OCI-LY7 (cell line): ENCODE results near the gene ZMYND11. TPM values are rescaled to one million over a fixed set of nuclear protein-coding genes. Genes with fewer than 3 reads are reported as not detected.

Source experiments
- BruUV-seq: library from RNA; stranded (reverse); fragments of 400-500 nt; replicated peaks from 2 replicates; lab custom pipeline; 2021; lab: Mats Ljungman, UMichigan
- CTCF ChIA-PET: fragments of 300-600 bp; sonication (Branson Sonifier 250); formaldehyde crosslinking; loops from one replicate; lab custom pipeline; 2022; ENCODE audit warnings: antibody characterized with exemption; ENCODE audit not compliant: unreplicated experiment; lab: Charles Lee
- POLR2A ChIA-PET: fragments of 300-600 bp; sonication (Branson Sonifier 250); formaldehyde crosslinking; loops from one replicate; lab custom pipeline; 2022; ENCODE audit warnings: antibody characterized with exemption; lab: Charles Lee
- DNase-seq: peaks from one replicate; pipeline ENCODE4 v3.0.0-alpha.2; 2015; ENCODE audit warnings: low spot score
- H2AFZ ChIP-seq: fragments of 200-600 bp; sonication (generic), shearing (Covaris generic); 2 replicates; pipeline ENCODE4 v1.6.1; 2014; ENCODE audit warnings: mild to moderate bottlenecking, antibody characterized with exemption, low read length, moderate library complexity
- H3K27ac ChIP-seq: fragments of 200-600 bp; sonication (generic); 2 replicates; pipeline ENCODE4 v1.5.1; 2014; ENCODE audit warnings: mixed run types, low read depth, mild to moderate bottlenecking, moderate library complexity, low read length, inconsistent platforms; ENCODE audit not compliant: poor library complexity, severe bottlenecking
- H3K36me3 ChIP-seq: fragments of 200-600 bp; sonication (generic); 2 replicates; pipeline ENCODE4 v1.6.1; 2014; ENCODE audit warnings: mild to moderate bottlenecking, antibody characterized with exemption, low read length, moderate library complexity, mixed read lengths; ENCODE audit not compliant: insufficient read depth
- H3K4me1 ChIP-seq: fragments of 200-600 bp; sonication (generic); 2 replicates; pipeline ENCODE4 v1.5.1; 2014; ENCODE audit warnings: mild to moderate bottlenecking, low read length; ENCODE audit not compliant: insufficient read depth, poor library complexity, severe bottlenecking
- H3K4me2 ChIP-seq: fragments of 200-600 bp; sonication (generic); 2 replicates; pipeline ENCODE4 v1.6.1; 2014; ENCODE audit warnings: mild to moderate bottlenecking, low read length
- H3K4me3 ChIP-seq: fragments of 200-600 bp; sonication (generic); 2 replicates; pipeline ENCODE4 v1.5.1; 2014; ENCODE audit warnings: mild to moderate bottlenecking, low read depth, low read length; ENCODE audit not compliant: poor library complexity, severe bottlenecking
- H3K79me2 ChIP-seq: fragments of 200-600 bp; sonication (generic); 2 replicates; pipeline ENCODE4 v1.6.1; 2016; ENCODE audit warnings: low read depth, mild to moderate bottlenecking, low read length, moderate library complexity, mixed read lengths; ENCODE audit not compliant: insufficient read depth
- H3K9me2 ChIP-seq: fragments of 200-600 bp; sonication (generic); 2 replicates; pipeline ENCODE4 v1.6.1; 2016; ENCODE audit warnings: mild to moderate bottlenecking, low read length, mixed read lengths; ENCODE audit not compliant: insufficient read depth
- H3K9me3 ChIP-seq: fragments of 200-600 bp; sonication (generic); 2 replicates; pipeline ENCODE4 v1.6.1; 2014; ENCODE audit warnings: mild to moderate bottlenecking, mixed run types, low read length, mixed read lengths
- H4K20me1 ChIP-seq: fragments of 200-600 bp; sonication (generic); 2 replicates; pipeline ENCODE4 v1.6.1; 2014; ENCODE audit warnings: mild to moderate bottlenecking, antibody characterized with exemption, low read length, moderate library complexity, mixed read lengths; ENCODE audit not compliant: insufficient read depth
- EZH2phosphoT487 ChIP-seq: fragments of 200-600 bp; sonication (generic); IDR thresholded peaks from 2 replicates; pipeline ENCODE4 v1.6.1; 2018; ENCODE audit warnings: low read depth, borderline replicate concordance, mild to moderate bottlenecking, mixed run types, antibody characterized with exemption, low read length, moderate library complexity, mixed read lengths
- intact Hi-C: fragments of 100-400 bp; cut with micrococcal nuclease; formaldehyde crosslinking; loops from one replicate; pipeline ENCODE4 v1.10.0; 2022; ENCODE audit not compliant: unreplicated experiment
- total RNA-seq, 2 experiments: library from RNA; depleted of rRNA in 1 of 2; stranded (reverse); fragments of >200 nt in 1 of 2; shearing (Covaris generic) in 1 of 2; gene quantifications; 2 replicates each; pipeline ENCODE4 v1.2.3, GENCODE V29; 2014 to 2022
- TF ChIP-seq, protein P1 (sequence below): fragments of 200-600 bp; sonication (generic); conservative IDR thresholded peaks from 2 replicates; pipeline ENCODE4 v1.5.1; 2014; ENCODE audit warnings: mild to moderate bottlenecking, antibody characterized with exemption, low read length, moderate library complexity, mixed read lengths

ZMYND11 gene
- total RNA-seq, 2 experiments from 2014 or later: 4.0 to 5.5 TPM

DNA sequence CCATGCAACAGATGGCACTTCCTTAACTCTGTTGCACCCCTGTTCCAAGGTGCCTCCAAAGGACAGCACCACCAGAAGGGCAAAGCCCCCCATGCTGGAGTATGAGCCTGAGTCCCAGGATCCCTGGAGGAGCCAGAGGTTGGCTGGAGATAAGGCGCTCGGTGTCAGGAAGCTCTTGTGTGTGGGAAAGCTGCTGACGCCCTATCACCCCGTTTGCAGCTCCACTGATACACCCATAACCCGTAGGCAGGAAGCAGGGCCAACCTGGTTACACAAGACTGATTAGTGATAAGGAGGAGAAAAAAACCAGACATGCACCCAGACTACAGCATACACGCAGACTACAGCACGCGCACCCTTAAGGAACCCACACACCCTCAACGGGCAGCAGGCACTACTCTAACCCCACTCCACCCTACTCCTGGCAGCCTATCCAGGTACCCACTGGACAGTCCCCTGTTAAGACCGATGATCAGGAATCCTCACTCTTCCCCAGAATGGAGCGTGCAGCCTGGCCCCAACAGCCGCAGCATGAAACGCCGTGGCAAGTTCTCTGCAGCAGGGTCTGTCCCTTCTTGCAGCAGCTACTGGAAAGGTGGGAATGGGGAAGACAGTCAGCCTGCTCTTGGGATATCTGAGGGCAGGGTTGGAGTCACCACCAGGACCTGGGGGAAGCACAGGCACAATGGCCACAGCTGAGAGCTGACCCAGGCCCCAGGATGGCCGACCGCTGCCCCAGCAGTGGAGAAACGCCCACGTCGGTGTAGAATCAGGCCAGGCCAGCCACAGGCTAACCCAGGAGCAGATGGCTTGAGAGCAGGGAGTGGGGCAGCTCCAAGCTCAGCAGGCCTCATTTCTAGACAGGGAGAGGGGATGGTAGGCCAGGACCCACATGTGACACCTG is 47.8 kb upstream of the ZMYND11 start:
- no TSS peak for BruUV-seq
- Histone ChIP-seq H4K20me1 (no peaks in the 10 kb centered on the region), H3K79me2 (no peaks in the 10 kb centered on the region), H3K27ac (no peak overlapping the region), H3K4me1 (no peaks in the 10 kb centered on the region), H3K36me3 (no peaks in the 10 kb centered on the region), H3K9me2 (no peaks in the 10 kb centered on the region), H3K4me2 (no peak overlapping the region), H3K9me3 (no peaks in the 10 kb centered on the region), H2AFZ (no peak overlapping the region), H3K4me3 (no peak overlapping the region)
- TF ChIP-seq, protein P1, sequence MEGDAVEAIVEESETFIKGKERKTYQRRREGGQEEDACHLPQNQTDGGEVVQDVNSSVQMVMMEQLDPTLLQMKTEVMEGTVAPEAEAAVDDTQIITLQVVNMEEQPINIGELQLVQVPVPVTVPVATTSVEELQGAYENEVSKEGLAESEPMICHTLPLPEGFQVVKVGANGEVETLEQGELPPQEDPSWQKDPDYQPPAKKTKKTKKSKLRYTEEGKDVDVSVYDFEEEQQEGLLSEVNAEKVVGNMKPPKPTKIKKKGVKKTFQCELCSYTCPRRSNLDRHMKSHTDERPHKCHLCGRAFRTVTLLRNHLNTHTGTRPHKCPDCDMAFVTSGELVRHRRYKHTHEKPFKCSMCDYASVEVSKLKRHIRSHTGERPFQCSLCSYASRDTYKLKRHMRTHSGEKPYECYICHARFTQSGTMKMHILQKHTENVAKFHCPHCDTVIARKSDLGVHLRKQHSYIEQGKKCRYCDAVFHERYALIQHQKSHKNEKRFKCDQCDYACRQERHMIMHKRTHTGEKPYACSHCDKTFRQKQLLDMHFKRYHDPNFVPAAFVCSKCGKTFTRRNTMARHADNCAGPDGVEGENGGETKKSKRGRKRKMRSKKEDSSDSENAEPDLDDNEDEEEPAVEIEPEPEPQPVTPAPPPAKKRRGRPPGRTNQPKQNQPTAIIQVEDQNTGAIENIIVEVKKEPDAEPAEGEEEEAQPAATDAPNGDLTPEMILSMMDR: no peak
- no peak for TF ChIP-seq EZH2phosphoT487
- POLR2A ChIA-PET: no interaction called here
- intact Hi-C loops: no loop called here
- no peak for DNase-seq
- CTCF ChIA-PET: no interaction called here

DNA sequence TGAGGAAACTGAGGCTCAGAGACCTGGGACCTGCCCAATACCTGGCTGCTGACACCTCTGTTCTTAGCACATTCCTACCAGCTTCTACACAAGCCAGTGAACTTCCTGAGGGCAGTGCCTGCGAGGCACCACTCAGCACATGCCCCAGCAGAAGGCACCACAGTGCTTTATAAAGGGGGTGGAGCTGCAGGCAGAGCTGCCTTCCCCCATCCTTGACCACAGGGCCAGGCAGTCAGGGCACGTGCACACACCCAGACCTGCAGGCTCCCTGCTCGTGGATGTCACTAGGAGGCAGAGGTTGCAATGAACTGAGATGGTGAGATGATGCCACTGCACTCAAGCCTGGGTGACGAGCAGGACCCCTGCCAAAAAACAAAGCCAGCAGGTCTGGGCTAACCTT is 47.0 kb upstream of the ZMYND11 start:
- Histone ChIP-seq H3K4me2 (no peak overlapping the region), H4K20me1 (no peaks in the 10 kb centered on the region), H3K9me2 (no peaks in the 10 kb centered on the region), H2AFZ (no peak overlapping the region), H3K79me2 (no peaks in the 10 kb centered on the region), H3K4me1 (no peaks in the 10 kb centered on the region), H3K27ac (no peak overlapping the region), H3K4me3 (no peak overlapping the region), H3K36me3 (no peaks in the 10 kb centered on the region), H3K9me3 (no peaks in the 10 kb centered on the region)
- intact Hi-C loops: no loop called here
- ChIA-PET CTCF (no interaction called here), POLR2A (no interaction called here)
- no peak for DNase-seq
- TF ChIP-seq, protein P1: no peak
- no peak for TF ChIP-seq EZH2phosphoT487
- no TSS peak for BruUV-seq

DNA sequence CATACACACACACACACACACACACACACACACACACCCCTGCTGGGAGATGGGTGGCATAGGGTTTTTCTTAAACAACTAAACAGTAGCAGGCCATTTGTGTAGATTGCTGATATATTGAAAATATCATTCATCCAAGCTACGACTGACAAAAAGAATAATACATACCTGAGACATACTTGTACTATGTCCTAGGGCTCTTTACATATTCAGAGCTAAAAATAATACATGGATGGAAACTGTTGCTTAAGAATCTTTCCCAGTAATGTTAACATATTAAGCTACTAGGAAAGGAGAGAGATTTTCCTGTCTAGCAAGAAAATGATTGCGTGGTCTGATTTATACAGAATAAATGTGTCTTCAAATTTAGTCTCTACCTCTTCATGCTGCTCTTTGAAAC is 46.0 kb upstream of the ZMYND11 start:
- Histone ChIP-seq H3K9me3 (no peaks in the 10 kb centered on the region), H3K4me1 (no peaks in the 10 kb centered on the region), H3K36me3 (no peaks in the 10 kb centered on the region), H3K27ac (no peak overlapping the region), H3K79me2 (no peaks in the 10 kb centered on the region), H4K20me1 (no peaks in the 10 kb centered on the region), H3K4me3 (no peak overlapping the region), H3K4me2 (no peak overlapping the region), H2AFZ (no peak overlapping the region), H3K9me2 (no peaks in the 10 kb centered on the region)
- no TSS peak for BruUV-seq
- CTCF ChIA-PET: no interaction called here
- intact Hi-C loops: no loop called here
- DNase-seq: no peak
- TF ChIP-seq, protein P1: no peak
- TF ChIP-seq EZH2phosphoT487: no peak
- POLR2A ChIA-PET: no interaction called here
